ENCODE data around the gene NUP210L. TPM values are rescaled to one million over a fixed set of nuclear protein-coding genes. Genes with fewer than 3 reads are reported as not detected.

The NUP210L gene
- total and polyA plus RNA-seq, 2 of the 13 experiments (the other 11 are each of a cell fraction or from before 2014, with no cell fraction given), result not detected

- no peak for TF ChIP-seq FOXO1 (CRISPR knock-in tag; IDR thresholded peaks at IDR 0.05)
- TF ChIP-seq ZBTB4 (CRISPR knock-in tag; IDR thresholded peaks at IDR 0.05; ENCODE audit: borderline replicate concordance), result no peak
- TF ChIP-seq ATF7-NPFF (CRISPR knock-in tag; IDR thresholded peaks at IDR 0.05; ENCODE audit: low read depth), result no peak
- no peak for TF ChIP-seq ZBTB39 (CRISPR knock-in tag; IDR thresholded peaks at IDR 0.05)
- TF ChIP-seq, protein P1, sequence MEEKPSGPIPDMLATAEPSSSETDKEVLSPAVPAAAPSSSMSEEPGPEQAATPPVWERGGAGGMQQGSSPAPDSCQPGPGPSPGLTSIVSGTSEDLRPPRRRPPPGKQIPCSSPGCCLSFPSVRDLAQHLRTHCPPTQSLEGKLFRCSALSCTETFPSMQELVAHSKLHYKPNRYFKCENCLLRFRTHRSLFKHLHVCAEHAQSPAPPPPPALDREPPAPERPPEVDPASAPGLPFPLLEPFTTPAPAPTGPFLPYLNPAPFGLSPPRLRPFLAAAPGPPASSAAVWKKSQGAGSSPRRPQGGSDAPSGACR (CRISPR knock-in tag; IDR thresholded peaks at IDR 0.05), result no peak
- no peak for TF ChIP-seq HCFC1 (IDR thresholded peaks at IDR 0.05; ENCODE audit: low read depth, low read length)
- TF ChIP-seq ZFP90 (CRISPR knock-in tag; IDR thresholded peaks at IDR 0.05; ENCODE audit: borderline replicate concordance), result no peak
- no peak for TF ChIP-seq CENPX (CRISPR knock-in tag; IDR thresholded peaks at IDR 0.05)
- TF ChIP-seq BATF2 (CRISPR knock-in tag; IDR thresholded peaks at IDR 0.05), result no peak
- TF ChIP-seq ZNF792 (CRISPR knock-in tag; IDR thresholded peaks at IDR 0.05), result no peak
- no peak for TF ChIP-seq MBD4 (IDR thresholded peaks at IDR 0.05; ENCODE audit: borderline replicate concordance, low read length)
- no peak for TF ChIP-seq HMGA1 (CRISPR knock-in tag; conservative IDR thresholded peaks at IDR 0.05)
- Histone ChIP-seq H2AFZ (ENCODE audit: low read length) (no peak overlapping the region), H3K79me2 (ENCODE audit: insufficient read depth, low read length) (no peaks in the 10 kb centered on the region), H3K4me1 (ENCODE audit: insufficient read depth, low read length) (no peaks in the 10 kb centered on the region), H3K9me3 (ENCODE audit: low read length) (no peaks in the 10 kb centered on the region), H3K4me2 (ENCODE audit: low read depth, low read length) (no peak overlapping the region), H3K27me3 (ENCODE audit: control insufficient read depth in 1 of 2, insufficient read depth in 2 of 2, low read length in 2 of 2) (no peaks in the 10 kb centered on the region; a peak in 1 of 5 replicates), H3K36me3 (replicated peaks in 1 of 2; ENCODE audit: control insufficient read depth in 1 of 2, insufficient read depth in 2 of 2, low read length in 2 of 2) (no peaks in the 10 kb centered on the region), H4K20me1 (ENCODE audit: insufficient read depth, low read length) (no peaks in the 10 kb centered on the region), H3K9ac (ENCODE audit: insufficient read depth, low read depth, low read length) (no peak overlapping the region), H3K27ac (ENCODE audit: extremely low read length, insufficient read depth, low read length) (no peak overlapping the region), H3K4me3 (replicated peaks in 1 of 3; ENCODE audit: insufficient read depth in 1 of 3, low read depth in 2 of 3, low read length in 3 of 3) (no peak overlapping the region)
- in situ Hi-C loops (cut with HindIII; ENCODE audit: extremely low pct_ligation_motif_present, low pct_unique_long_range_greater_than_20kb) (no loop called here), intact Hi-C loops (cut with micrococcal nuclease; ENCODE audit: unreplicated experiment) (no loop called here)
- DNase-seq (ENCODE audit: low spot score), result no peak
- ChIA-PET CTCF (ENCODE audit: low intra/inter-chr PET ratio, low total read pairs) (no interaction called here), POLR2A (no interaction called here)
- FAIRE-seq, result no peak
- BruUV-seq (replicated peaks), result no TSS peak
- 31% methylated on average over 2 of the region's 2 CpGs for WGBS (ENCODE audit: low lambda C conversion rate)
- no peak for ATAC-seq
Measured at GRCh38 chr1:154087574-154087973, 67.3 kb downstream of the NUP210L start.

Measured in HepG2 (cell line).